ENCODE measurements around the gene ATP5PF.
A peak's percentile ranks its signal among the peaks of the same experiment; 100 is the strongest.
"Not testable (repeated sequence)": the region's sequence is repeated elsewhere in the genome, so short reads cannot be mapped to it uniquely, and the experiment has no call there.

ATP5PF gene

DNA sequence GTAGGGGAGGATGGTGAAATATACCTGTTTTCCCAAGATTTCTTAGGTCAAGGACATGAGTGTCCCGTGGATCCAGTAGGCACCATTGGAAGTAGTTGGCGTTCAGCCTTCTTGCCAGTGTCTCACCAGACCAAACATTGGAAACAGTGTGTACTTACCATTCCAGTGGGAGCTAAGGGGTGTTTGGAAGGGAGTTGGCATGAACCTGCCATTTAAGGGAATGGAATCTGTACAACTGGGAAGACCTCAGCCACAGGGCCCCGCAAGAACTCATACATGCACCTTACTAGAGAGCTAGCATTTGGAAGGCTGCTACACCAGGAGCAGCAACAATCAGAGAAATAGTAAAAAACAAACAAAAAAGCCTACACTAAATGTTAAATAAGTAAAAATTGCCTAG, 12.7 kb downstream of the ATP5PF start:
- DNase-seq: no peak

DNA sequence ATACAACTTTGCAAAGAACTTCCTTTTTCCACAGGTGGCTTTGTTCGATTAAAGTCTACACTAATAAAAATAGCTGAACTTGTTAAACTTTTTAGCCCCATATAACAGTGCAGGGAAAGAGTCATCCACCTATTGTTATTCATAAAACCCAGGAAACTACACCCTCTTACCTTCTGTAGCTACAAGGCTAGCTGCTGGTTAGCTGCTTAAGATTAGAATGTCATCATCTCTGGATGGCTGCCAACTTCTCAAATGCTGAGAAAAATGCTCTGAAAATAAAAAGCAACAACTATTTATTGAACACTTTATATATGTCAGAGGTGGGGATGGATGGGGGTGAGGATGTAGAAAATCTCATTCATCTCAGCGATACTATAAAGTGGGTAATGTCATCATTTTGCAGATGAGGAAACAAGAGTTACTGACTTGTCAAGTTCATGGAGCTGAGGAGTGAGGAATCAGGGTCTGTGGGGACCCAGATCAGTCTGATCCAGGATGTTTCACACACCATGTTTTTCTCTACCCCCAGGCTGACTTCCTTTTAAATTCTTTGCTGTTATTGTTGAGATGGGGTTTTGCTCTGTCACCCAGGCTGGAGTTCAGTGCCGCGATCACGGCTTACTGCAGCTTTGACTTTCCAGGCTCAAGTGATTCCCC, 17.1 kb downstream of the ATP5PF start:
- DNase-seq: no peak

DNA sequence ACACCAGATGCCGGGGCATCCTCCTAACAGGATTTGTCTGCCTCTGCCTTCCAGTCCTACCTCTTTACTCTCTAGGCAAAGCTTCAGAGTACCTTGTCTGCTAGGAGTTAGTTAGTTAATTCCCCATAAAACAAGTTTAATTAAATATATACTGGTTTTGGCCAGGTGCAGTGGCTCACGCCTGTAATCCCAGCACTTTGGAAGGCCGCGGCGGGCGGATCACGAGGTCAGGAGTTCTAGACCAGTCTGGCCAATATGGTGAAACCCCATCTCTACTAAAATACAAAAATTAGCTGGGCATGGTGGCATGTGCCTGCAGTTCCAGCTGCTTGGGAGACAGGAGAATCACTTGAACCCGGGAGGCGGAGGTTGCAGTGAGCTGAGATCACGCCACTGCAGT, 20.6 kb downstream of the ATP5PF start:
- not testable (repeated sequence) for DNase-seq

- DNase-seq: no peak
Measured at GRCh38 chr21:25710550-25710949, 24.2 kb downstream of the ATP5PF start.

DNA sequence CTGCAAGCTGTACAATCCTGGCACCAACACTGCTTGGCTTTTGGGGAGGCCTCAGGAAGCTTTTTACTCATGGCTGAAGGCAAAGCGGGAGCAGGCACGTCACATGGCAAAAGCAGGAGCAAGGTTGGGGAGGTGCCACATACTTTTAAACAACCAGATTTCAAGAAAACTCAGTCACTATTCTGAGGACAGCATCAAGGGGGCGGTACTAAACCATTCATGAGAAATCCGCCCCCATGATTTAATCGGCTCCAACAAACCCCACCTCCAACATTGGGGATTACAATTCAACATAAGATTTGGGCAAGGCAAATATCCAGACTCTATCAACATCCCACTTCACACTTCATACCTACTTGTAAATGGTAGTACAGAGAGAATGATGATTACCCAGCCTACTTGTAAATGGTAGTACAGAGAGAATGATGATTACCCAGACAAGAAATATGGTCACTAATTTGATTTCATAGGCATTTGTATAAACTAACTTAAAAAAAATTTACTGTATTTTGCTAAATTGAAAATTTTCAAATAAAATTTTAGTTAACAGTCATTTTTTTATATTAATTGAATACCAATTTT, 24.9 kb downstream of the ATP5PF start:
- no peak for DNase-seq

DNA sequence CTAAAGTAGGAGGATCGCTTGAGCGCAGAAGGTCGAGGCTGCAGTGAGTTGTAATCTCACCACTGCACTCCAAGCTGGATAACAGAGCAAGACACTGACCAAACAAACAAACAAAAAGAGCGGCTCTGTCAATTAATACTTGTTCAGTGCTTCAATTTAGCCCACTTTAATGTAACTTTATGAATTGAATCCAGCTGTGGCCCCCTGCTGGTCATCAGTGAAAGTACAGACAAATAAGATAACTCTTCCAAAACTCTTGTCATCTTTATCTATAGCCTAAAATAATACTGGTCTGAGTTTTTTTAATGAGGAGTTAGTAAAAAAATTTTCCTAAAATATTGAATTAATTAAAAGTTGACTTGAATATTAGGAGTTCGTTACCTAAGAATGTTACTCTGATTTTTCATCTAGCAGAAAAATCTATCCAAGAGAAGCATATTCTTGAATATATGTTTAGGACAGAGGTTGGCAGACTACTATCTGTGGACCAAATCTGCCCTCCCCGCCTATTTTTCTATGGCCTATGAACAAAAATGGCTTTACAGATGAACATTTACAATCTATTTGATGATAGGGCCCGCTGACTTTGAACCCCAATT, 26.1 kb downstream of the ATP5PF start:
- peak; percentile 49 for DNase-seq

DNA sequence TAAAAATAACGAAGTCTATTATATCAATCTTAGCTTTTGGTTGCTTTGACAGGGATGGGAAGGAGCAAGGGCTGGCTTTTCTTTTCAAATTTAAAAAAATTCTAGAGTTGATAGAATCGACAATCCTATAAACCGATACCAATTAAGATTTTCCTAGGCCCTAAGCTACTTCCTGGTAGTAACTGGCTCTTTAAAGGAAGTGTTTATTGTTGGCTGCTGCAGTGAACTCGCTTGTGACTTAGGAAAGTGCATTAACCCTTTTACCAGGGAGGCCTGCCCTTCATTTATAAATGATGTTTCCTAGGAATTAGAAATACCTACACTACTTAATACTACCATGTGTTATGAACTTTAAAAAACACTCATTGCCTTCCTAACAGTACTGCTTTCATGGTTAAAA, 33.2 kb downstream of the ATP5PF start:
- no peak for DNase-seq

DNA sequence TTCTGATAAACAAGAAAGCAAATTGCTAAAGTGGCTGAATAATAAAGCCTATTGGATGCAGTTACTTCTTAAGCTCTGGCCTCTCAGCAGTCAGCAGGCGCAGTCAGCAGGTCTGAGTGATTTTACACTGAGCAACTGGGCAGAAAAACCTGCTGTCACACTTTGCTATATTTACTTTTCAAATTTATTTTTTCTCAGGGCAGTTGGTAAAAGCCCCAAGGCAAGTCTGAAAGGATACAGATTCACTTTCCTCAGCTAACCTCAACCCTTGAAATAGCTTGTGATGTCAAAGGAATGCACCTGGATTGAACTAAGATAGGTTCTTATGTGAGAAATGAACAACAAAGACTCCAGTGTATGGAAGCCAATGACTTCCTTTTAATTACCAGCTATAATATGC, 34.0 kb downstream of the ATP5PF start:
- no peak for DNase-seq

GRCh38 chr21:25695461-25695860, 39.2 kb downstream of the ATP5PF start:
- DNase-seq: not testable (repeated sequence)

GRCh38 chr21:25691976-25692375, 42.7 kb downstream of the ATP5PF start:
- no peak for DNase-seq

- DNase-seq: no peak
Measured at GRCh38 chr21:25689226-25689625, 45.5 kb downstream of the ATP5PF start.

- DNase-seq: no peak
Measured at GRCh38 chr21:25688275-25689155, 46.2 kb downstream of the ATP5PF start.

DNA sequence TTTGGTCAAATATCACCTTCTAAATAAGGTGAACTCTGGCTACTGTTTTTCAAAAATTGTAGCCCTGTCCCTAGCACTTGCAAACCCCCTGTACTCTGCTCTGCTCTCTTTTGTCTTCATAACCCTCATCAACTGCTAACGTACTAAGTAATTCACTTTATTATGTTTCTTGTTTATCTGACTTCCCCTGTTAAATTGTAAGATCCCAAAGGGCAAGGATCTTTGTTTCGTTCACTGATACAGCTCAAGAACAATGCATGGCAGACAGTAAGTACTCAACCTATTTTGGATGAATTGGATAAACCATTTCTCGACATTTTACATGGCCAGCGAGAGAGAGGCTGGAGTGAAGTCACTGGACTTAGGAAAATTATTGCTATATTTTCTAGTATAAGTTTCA, 46.9 kb downstream of the ATP5PF start:
- no peak for DNase-seq

DNA sequence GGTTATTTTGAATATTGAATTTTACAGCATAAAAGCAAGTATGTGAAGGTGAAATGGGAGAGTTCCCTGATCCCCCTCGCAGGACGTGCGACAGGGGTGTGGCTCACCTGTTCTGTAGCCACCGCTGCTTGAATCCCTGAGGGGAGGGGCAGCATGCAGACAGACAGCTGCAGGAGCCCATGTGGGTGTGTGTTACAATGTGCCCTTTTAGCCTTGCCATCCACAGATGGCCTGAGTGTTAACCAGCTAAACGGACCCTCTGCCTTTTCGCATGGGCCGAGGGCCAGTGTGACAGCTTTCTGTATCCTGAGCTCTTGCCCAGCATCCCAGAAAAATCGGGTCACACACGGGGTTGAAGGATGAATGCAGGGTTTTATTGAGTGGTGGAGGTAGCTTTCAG, 52.3 kb downstream of the ATP5PF start:
- DNase-seq: no peak

DNA sequence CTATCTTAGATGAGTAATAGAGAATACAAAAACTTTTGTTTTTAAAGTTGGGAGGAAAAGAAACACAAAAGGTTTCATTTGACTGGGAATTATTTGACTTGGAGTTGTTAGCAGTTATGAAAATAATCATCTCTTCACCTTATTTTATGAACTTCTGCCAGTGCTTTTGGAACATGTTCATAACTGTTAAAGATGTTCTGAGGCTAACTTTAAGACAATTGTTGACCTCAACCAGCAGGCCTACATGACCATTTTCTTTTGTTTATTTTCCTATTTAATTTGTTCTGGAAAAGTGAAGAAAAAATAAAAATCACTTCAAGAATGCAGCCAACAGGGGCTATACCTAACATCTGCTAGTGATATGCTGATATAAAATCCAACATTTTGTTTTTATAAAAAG, 58.3 kb downstream of the ATP5PF start:
- DNase-seq: no peak
